ENCODE data around the gene GRM4. TPM values are rescaled to one million over a fixed set of nuclear protein-coding genes. Genes with fewer than 3 reads are reported as not detected.
A peak's percentile ranks its signal among the peaks of the same experiment; 100 is the strongest.

The GRM4 gene
- total RNA-seq, 1 experiment from 2014 or later, result 5.6 TPM

GRCh38 chr6:33984466-33985312 is 161.2 kb downstream of the GRM4 start:
- Mint-ChIP-seq H3K4me3 (no peak overlapping the region; a peak in 1 of 5 replicates), H3K36me3 (ENCODE audit: insufficient read depth in 1 of 3, low read depth in 3 of 3) (peaks cover 0 to 4% (median 0%) of the 10 kb centered on the region in 3 experiments; a peak in 2 of 7 replicates), H3K27me3 (ENCODE audit: low read depth) (peaks cover 40% of the 10 kb centered on the region), H3K4me1 (peaks cover 18 to 21% of the 10 kb centered on the region in 2 experiments), H3K9me3 (peaks cover 0 to 4% of the 10 kb centered on the region in 2 experiments; a peak in 2 of 5 replicates), H3K27ac (no peak overlapping the region; a peak in 1 of 7 replicates)
- no peak overlapping the region for H3K18ac ChIP-seq (ENCODE audit: insufficient read length, low read depth, low read length)
- H2BK120ac ChIP-seq (ENCODE audit: low read depth, low read length, poor library complexity, severe bottlenecking), result no peak overlapping the region
- no peak overlapping the region for H2BK5ac ChIP-seq (ENCODE audit: insufficient read length, low read length)
- H3K4ac ChIP-seq (ENCODE audit: low read depth, low read length), result no peak overlapping the region
- no peak overlapping the region for H3K27ac ChIP-seq (ENCODE audit: insufficient read length, low read depth, low read length)
- H3K4me1 ChIP-seq (ENCODE audit: insufficient read depth, low read length), result no peaks in the 10 kb centered on the region; the same call in 1 of the 2 replicates
- H3K27me3 ChIP-seq (ENCODE audit: insufficient read depth, low read length), result no peaks in the 10 kb centered on the region
- H2BK20ac ChIP-seq (ENCODE audit: low read depth, low read length, poor library complexity, severe bottlenecking), result no peak overlapping the region
- no peak overlapping the region for H4K5ac ChIP-seq (ENCODE audit: insufficient read length, low read depth, low read length)
- H3K4me2 ChIP-seq (ENCODE audit: insufficient read depth, insufficient read length, low read length), result no peak overlapping the region
- H2AK5ac ChIP-seq (ENCODE audit: insufficient read length, low read length), result no peak overlapping the region
- no peak overlapping the region for H4K8ac ChIP-seq (replicated peaks; ENCODE audit: insufficient read length, low read depth, low read length)
- H3K23ac ChIP-seq (ENCODE audit: insufficient read length, low read depth, low read length), result no peak overlapping the region
- no peak overlapping the region for H2BK15ac ChIP-seq (ENCODE audit: low read depth, low read length)
- H2BK12ac ChIP-seq (ENCODE audit: insufficient read length, low read depth, low read length), result no peak overlapping the region
- H3K23me2 ChIP-seq (ENCODE audit: insufficient read length, low read depth, low read length, poor library complexity, severe bottlenecking), result no peaks in the 10 kb centered on the region
- H3K14ac ChIP-seq (ENCODE audit: insufficient read depth, low read length), result no peak overlapping the region
- no peaks in the 10 kb centered on the region for H3K79me1 ChIP-seq (ENCODE audit: insufficient read depth, low read depth, low read length, poor library complexity, severe bottlenecking)
- H4K91ac ChIP-seq (ENCODE audit: insufficient read length, low read depth, low read length), result no peak overlapping the region
- no peak overlapping the region for H3T11ph ChIP-seq (ENCODE audit: low read length)
- no CpG with 5 or more reads among the region's 21 CpGs for WGBS (ENCODE audit: extremely low coverage, insufficient read length, low lambda C conversion rate)
- H3K79me2 ChIP-seq (ENCODE audit: insufficient read depth, low read length), result no peaks in the 10 kb centered on the region
- H3K9me3 ChIP-seq (ENCODE audit: control insufficient read depth, low read depth, low read length), result no peaks in the 10 kb centered on the region
- no peaks in the 10 kb centered on the region for H4K20me1 ChIP-seq (ENCODE audit: control insufficient read depth, insufficient read depth, insufficient read length)
- peak; percentile 27 for DNase-seq
- TF ChIP-seq CTCF (conservative IDR thresholded peaks at IDR 0.05), result no peak
- H2AFZ ChIP-seq (ENCODE audit: low read length), result no peak overlapping the region
- H3K9ac ChIP-seq (ENCODE audit: extremely low read depth, insufficient read length, low read length), result no peak overlapping the region
- no peak overlapping the region for H3K56ac ChIP-seq (ENCODE audit: insufficient read length, low read depth, low read length)

All from H9 (cell line).